HG03280 (cell line): ENCODE measurements around the gene KCNT1.

ENCODE experiments used
- ATAC-seq: cut with Tn5 transposase; IDR thresholded peaks from one replicate; pipeline ENCODE4 v1.9.1; 2021; ENCODE audit warnings: mild to moderate bottlenecking, moderate library complexity; ENCODE audit not compliant: unreplicated experiment

The KCNT1 gene

GRCh38 chr9:135794057-135794335 is 92.0 kb downstream of the KCNT1 start:
- ATAC-seq: no peak

DNA sequence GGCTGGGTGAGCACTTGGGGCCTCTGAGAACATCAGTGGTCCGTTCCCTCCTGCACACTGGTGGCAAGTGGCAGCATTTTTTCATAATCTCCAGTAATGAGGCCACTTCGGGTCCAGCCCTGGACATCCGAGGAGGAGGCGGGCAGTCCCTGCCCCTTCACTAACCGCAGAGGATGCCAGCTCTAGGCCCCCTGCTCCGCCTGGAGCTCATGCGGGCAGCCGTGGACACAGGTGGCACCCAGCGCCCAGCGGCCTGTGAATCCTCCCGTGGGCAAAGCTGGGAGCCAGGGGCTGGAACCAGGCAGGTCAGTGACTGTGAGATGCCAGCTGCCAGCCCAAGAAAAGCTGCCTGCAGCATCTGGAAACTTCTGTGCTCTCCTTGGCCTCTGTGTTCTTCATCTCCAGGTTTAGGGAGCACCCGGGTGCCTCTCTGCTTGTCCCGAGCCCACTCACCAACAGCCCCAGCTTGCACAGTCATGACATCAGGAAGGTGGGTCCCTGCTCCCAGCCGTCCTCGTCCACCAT is 92.4 kb downstream of the KCNT1 start:
- no peak for ATAC-seq

GRCh38 chr9:135795391-135795790 is 93.4 kb downstream of the KCNT1 start:
- ATAC-seq: no peak

GRCh38 chr9:135796784-135797485 is 95.0 kb downstream of the KCNT1 start:
- ATAC-seq: no peak

- ATAC-seq: no peak
These were observed 95.7 kb downstream of the KCNT1 start for GRCh38 chr9:135797507-135798262.

DNA sequence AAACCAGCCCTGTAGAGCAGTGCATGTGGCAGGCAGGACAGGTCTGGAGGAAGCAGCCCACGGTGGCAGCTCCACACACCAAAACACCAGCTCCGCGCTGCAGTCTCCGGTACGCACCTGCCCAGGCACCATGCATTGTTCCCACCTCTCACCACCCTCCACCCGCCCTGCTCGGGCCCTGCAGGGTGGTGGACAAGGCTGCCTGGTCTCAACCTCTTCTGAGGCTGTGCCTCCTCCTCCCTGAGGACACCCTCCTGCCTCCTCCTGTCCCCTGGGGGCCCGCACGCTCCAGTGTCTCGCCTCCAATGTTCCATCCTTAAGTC is 96.2 kb downstream of the KCNT1 start:
- no peak for ATAC-seq

GRCh38 chr9:135799261-135799660 is 97.3 kb downstream of the KCNT1 start:
- ATAC-seq: no peak

- ATAC-seq: no peak
These were observed 99.1 kb downstream of the KCNT1 start for GRCh38 chr9:135801070-135801469.

DNA sequence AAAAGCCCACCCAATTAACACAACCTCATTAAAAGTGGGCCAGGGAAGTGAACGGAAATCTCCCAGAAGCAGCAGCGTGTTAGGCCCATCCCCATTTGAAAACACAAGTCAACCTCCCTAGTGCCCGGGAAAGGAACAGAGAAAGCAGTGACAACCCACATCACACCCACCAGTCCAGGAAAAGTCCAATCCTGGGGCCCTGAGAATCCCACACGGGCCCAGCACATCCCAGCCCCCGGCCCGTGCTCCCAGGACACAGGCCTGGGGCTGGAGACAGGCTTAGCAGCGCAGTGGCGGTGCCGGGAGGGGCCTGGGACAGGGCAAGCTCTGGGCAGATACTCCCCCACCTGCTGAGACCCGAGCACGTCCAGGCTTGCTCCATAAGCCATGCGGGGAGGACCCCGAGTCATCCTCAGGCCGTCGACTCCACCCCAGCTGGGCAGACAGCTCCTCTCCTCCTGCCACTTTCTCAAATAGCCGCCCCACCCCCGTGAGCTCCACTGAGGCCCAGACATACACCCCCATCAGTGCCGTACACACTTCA is 101.0 kb downstream of the KCNT1 start:
- ATAC-seq: no peak

GRCh38 chr9:135803441-135803840 is 101.5 kb downstream of the KCNT1 start:
- no peak for ATAC-seq

DNA sequence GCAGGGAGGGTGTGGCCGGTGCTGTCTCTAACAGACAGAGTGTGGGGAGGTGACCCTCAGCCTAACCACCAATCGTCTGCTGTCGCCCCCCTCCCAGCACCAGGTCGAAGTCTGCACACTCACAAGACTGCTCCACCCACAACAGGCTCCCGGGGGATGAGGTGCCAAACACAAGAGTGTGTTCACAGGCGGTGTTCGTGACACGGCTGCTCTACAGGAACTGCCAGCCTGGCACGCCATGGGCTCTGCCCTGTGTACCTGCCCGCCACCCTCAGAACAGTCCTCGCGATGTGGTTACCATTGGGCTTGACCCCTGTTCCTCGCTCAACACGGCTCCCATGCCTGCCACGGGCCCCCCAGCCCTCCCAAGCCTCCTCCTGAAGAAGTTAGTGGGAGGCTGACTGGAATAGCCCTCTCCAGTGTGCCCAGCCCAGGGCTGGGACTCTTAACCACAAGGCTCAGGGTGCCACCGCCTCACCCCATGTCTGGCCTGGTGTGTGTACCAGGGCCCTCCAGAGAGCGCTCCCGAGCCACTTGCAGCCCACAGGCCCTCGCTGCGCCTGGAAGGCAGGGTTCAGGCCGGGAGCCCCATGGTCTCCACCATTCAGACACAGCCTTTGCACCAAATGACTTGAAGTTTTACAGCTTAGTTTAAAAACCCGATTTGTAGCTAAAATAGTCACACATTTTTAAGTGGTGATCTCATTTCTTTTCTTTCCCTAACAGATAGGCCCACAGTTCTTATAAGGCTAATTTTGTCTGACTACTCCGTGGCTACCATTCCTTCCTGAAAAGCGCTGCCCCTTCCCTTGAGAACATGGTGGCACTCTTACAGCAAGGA is 102.8 kb downstream of the KCNT1 start:
- no peak for ATAC-seq

DNA sequence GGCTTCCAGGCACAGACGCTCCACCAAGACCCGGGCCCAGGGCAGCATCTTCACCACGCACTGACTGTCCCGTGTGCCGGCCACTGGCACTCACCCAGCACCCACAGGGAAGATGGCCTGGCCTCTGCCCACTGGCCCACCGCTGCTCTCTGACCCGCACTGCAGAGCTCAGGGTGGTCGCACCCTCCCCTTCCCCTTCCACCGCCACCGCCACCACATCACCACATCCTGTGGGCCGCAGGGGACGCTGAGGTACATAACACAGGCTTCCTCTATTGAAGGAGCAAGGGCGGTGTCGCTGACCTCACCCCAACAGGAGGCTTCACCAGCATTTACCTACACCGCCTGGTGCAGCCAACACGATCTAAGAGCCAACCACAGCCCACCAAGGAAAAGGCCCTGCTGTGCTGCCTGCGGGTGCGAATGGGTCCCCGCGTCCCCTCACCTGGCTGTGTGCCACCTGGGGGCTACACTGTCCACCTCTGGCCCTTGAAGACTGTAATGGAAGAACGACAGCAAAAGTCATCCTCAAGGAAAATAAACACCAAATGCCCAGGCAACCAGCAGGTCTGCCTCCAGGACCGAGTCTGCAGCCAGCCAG is 103.5 kb downstream of the KCNT1 start:
- ATAC-seq: no peak

DNA sequence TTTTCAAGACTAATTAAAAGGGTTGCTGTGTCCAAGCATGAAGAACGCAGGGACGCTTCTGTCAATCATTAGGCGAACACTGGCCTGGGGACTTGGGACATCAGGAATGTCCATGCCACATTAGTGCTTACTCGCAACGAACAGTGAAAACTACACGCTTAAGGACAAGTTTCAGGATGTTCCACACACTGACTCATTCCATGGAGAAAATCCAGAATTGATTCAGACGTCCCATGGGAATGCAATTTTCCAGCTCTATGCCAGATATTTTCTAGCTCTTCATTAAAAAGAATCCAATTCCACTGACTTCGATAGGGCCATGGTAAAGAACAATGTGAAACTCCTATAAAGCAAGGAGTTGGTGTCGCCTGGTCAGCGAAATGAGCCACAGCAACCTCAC is 107.2 kb downstream of the KCNT1 start:
- no peak for ATAC-seq

GRCh38 chr9:135810806-135811575 is 109.0 kb downstream of the KCNT1 start:
- no peak for ATAC-seq

DNA sequence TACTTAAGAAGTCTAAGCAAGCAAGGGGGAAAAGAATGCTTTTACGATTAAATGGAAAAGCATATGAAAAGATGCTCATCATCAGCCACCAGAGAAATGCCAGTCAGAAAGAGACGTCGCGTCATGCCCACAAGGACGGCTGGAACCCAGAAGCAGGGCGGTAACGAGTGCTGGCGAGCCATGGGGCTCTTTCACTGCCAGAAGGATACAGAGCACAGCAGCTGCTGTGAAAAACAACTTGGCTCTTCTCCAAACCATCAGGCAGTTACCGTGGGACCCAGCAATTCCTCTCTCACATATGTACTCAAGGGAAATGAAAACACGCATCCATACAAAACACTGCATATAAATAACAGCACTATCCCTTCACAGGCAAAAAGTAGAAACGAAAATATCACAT is 109.8 kb downstream of the KCNT1 start:
- ATAC-seq: no peak

DNA sequence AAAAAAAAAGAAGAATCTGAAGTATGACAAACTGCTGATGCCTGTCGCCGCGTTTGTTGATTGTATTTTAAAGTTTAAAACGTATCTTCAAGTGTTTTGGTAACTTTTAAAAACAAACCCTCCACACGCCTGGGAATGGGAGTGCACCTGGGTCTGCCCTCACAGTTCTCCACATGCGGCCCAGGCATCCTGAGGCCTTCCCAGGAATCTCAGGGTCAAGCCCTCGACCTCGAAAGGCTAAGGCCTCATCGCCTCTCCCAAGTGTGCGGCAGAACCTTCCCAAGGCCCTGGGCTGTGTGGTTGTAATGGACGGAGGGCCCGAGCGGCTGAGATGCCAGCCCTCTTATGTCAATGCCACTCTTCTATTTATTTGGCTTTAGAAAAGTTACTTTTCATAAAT is 111.0 kb downstream of the KCNT1 start:
- no peak for ATAC-seq

DNA sequence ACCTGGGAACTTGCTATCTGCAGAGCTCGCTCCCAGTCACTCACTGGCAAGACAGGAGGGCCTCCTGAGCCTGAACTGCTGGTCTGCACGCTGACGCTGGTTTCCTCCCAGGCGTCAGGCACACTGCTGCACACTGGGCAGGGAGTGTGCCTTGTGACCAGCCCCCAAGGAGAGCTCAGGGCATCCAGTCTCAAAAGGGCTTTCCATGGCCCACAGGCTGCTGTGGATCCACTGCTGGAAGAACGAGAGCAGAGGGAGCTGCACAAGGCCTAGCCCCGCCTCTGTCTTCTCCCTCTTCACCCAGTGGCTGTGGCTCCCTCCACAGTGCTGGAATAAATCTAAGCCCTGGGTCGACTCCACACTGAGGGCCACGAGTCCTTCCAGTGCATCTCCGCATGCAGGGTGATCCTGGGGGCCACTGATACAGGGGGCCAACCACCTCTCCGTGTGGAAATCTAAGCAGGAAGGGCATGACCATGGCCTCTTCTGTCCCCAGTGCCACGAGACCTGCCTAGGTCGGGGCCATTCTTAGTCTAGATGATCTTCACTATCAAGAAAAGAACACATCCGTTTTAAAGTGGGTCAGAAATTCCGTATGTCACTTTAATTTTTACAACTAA is 111.8 kb downstream of the KCNT1 start:
- ATAC-seq: no peak

DNA sequence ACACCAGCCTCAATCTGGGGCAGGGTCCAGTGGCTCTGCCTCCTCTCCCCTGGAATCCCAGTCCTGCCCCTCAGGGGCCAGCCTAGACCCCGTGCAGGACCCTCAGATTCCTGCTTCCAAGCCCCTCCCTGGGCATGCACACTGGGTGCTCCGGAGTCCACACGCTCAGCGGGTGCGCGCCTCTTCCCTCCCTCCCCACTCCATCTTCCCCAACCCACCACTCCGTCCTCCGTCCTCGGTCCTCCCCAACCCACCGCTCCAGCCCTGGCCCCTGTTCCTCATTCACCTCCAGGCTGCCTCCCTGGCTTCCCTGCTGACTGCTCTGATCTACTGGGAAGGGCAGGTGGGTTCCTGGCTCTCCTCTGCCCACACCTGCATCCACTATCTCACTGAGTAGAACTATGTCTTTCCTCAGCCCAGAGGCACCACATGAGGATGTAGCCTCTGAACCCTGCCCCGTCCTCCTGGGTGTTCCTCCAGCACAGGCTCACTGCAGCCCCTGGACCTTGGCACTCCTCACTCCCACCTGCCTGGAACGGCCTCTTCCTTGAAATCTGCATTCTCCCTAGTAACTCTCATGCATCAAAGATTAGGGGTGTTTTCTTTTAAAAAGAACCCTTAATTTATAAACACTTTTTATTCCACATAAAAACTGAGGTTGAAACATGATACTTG is 112.6 kb downstream of the KCNT1 start:
- no peak for ATAC-seq

GRCh38 chr9:135815413-135815812 is 113.4 kb downstream of the KCNT1 start:
- ATAC-seq: no peak
